HL-60 (cell line): ENCODE measurements around the gene TINAGL1.

ENCODE experiments used
- CTCF ChIP-seq: IDR thresholded peaks from one replicate; pipeline ENCODE4 v1.5.1; 2011; ENCODE audit warnings: low read length, control low read depth, inconsistent platforms; ENCODE audit not compliant: insufficient read depth
- GABPA ChIP-seq: IDR thresholded peaks from 2 replicates; pipeline ENCODE4 v1.6.1; 2012; ENCODE audit warnings: low read depth
- POLR2AphosphoS5 ChIP-seq: IDR thresholded peaks from 2 replicates; pipeline ENCODE4 v1.6.1; 2012; ENCODE audit warnings: low read depth
- REST ChIP-seq: IDR thresholded peaks from 2 replicates; pipeline ENCODE4 v1.6.1; 2012; ENCODE audit warnings: low read depth; ENCODE audit not compliant: insufficient replicate concordance
- SPI1 ChIP-seq: IDR thresholded peaks from 2 replicates; pipeline ENCODE4 v1.6.1; 2012; ENCODE audit warnings: low read depth, mild to moderate bottlenecking, borderline replicate concordance

GRCh38 chr1:31621847-31622730 lies 45.8 kb downstream of the TINAGL1 start:
- no peak for TF ChIP-seq CTCF
- TF ChIP-seq POLR2AphosphoS5 = no peak
- no peak for TF ChIP-seq REST
- no peak for TF ChIP-seq GABPA
- TF ChIP-seq SPI1 = no peak
